GM12891 (cell line): ENCODE measurements around the gene SYNDIG1L.

Experiments used
- POLR2A ChIP-seq: IDR thresholded peaks from 2 replicates; pipeline ENCODE4 v1.6.1; 2011; ENCODE audit warnings: low read depth, low read length, control low read depth
- POLR2AphosphoS5 ChIP-seq: IDR thresholded peaks from 2 replicates; pipeline ENCODE4 v1.6.1; 2011; ENCODE audit warnings: low read depth, low read length, control low read depth

DNA sequence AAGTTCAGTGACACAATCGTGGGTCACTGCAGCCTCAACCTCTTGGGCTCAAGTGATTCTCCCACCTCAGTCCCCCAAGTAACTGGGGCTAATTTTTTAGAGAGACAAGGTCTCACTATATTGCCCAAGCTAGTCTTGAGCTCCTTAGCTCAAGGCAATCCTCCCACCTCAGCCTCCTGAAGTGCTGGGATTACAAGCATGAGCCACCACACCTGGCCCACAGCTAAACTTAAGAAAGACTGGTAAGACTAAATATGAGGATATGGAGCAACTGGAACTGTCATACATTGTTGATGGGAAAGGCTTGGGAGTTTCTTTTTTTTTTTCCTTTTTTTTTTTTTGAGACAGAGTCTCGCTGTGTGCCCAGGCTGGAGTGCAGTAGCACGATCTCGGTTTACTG lies 43.8 kb downstream of the SYNDIG1L start:
- TF ChIP-seq POLR2A (no peak), POLR2AphosphoS5 (no peak)
